Tibial nerve (tissue), 4 donors: ENCODE data around the gene STOX2. TPM values are rescaled to one million over a fixed set of nuclear protein-coding genes. Genes with fewer than 3 reads are reported as not detected.

ENCODE experiments used
- DNase-seq, 2 donors: peaks; one replicate each; pipeline ENCODE4 v3.0.0-alpha.2; 2019; ENCODE audit warnings: low spot score in 2 of 2
- H3K27ac ChIP-seq, 4 donors: fragments of 200-600 bp; sonication (generic) in 3 of 4; one replicate each; pipeline ENCODE4 v1.5.1; 2017 to 2019; ENCODE audit warnings: mild to moderate bottlenecking in 1 of 4
- H3K27me3 ChIP-seq, 2 donors: fragments of 200-600 bp; sonication (generic) in 1 of 2; one replicate each; pipeline versions ENCODE4 v1.5.1 to v1.6.0; 2017 to 2019
- H3K36me3 ChIP-seq, 3 donors: fragments of 200-600 bp; sonication (generic); one replicate each; pipeline ENCODE4 v1.5.1; 2018 to 2019
- H3K4me1 ChIP-seq, 4 donors: fragments of 200-600 bp; sonication (generic) in 3 of 4; one replicate each; pipeline ENCODE4 v1.5.1; 2017 to 2019
- H3K4me3 ChIP-seq, 4 donors: fragments of 200-600 bp; sonication (generic) in 3 of 4; one replicate each; pipeline ENCODE4 v1.5.1; 2017 to 2019; ENCODE audit warnings: mild to moderate bottlenecking in 1 of 4, moderate library complexity in 1 of 4
- H3K9me3 ChIP-seq, 4 donors: fragments of 200-600 bp; sonication (generic) in 3 of 4; one replicate each; pipeline ENCODE4 v1.5.1; 2017 to 2019
- CTCF ChIP-seq, 5 experiments: fragments of 200-600 bp in 3 of 5; fragments of 450-650 bp in 2 of 5; sonication (generic) in 3 of 5; IDR thresholded peaks; one replicate each; pipeline ENCODE4 v1.5.1; 2016 to 2019; ENCODE audit warnings: antibody characterized with exemption in 5 of 5, mild to moderate bottlenecking in 3 of 5, moderate library complexity in 2 of 5
- EP300 ChIP-seq, 2 donors: sonication (generic); formaldehyde crosslinking; IDR thresholded peaks; one replicate each; pipeline ENCODE4 v1.6.1; 2017; ENCODE audit warnings: antibody characterized with exemption in 2 of 2, mild to moderate bottlenecking in 1 of 2
- POLR2A ChIP-seq, 2 donors: fragments of 450-650 bp; IDR thresholded peaks; one replicate each; pipeline ENCODE4 v1.6.1; 2017; ENCODE audit warnings: antibody characterized with exemption in 2 of 2, mild to moderate bottlenecking in 2 of 2, moderate library complexity in 2 of 2
- WGBS, 2 donors: methylation state at CpG; one replicate each; pipeline ENCODE4 v1.1.5; 2018; 5-methylcytosine and 5-hydroxymethylcytosine counted together
- total RNA-seq, 4 donors: library from RNA; depleted of rRNA; stranded (reverse); fragments of >200 nt; gene quantifications; one replicate each; pipeline ENCODE4 v1.1.0, GENCODE V29; 2016

Gene STOX2
- total RNA-seq, 4 donors from 2014 or later = 11.9 to 28.6 (median 17.9) TPM

- TF ChIP-seq POLR2A (IDR thresholded peaks at IDR 0.05) (no peak), EP300 (IDR thresholded peaks at IDR 0.05) (no peak), CTCF (IDR thresholded peaks at IDR 0.05) (no peak)
- DNase-seq = no peak
- WGBS, 2 donors = 53 to 61% methylated on average over 4 of the region's 4 CpGs
- no peak overlapping the region for H3K4me3 ChIP-seq
- no peaks in the 10 kb centered on the region for H3K9me3 ChIP-seq
- no peaks in the 10 kb centered on the region for H3K27me3 ChIP-seq
- no peak overlapping the region for H3K27ac ChIP-seq
- peaks cover 0 to 28% (median 6%) of the 10 kb centered on the region in 4 donors for H3K4me1 ChIP-seq
- H3K36me3 ChIP-seq = no peaks in the 10 kb centered on the region
These were observed 26.7 kb upstream of the STOX2 start for GRCh38 chr4:183878251-183878970.

- 80 to 83% methylated on average over 7 of the region's 7 CpGs for WGBS, 2 donors
These were observed 19.8 kb upstream of the STOX2 start for GRCh38 chr4:183885205-183885720.

GRCh38 chr4:183887351-183887750, 17.8 kb upstream of the STOX2 start:
- Histone ChIP-seq H3K4me3 (no peak overlapping the region), H3K36me3 (no peaks in the 10 kb centered on the region), H3K4me1 (peaks cover 0 to 7% (median 0%) of the 10 kb centered on the region in 4 donors), H3K27me3 (no peaks in the 10 kb centered on the region), H3K27ac (no peak overlapping the region), H3K9me3 (no peaks in the 10 kb centered on the region)
- no peak for TF ChIP-seq EP300 (IDR thresholded peaks at IDR 0.05)
- no peak for TF ChIP-seq CTCF (IDR thresholded peaks at IDR 0.05)
- no peak for TF ChIP-seq POLR2A (IDR thresholded peaks at IDR 0.05)
- WGBS, 2 donors = 89 to 90% methylated on average over 4 of the region's 4 CpGs
- no peak for DNase-seq

More at GRCh38 chr4:183885205-183885720, 19.8 kb upstream of the STOX2 start:
- no peak overlapping the region for H3K27ac ChIP-seq
- H3K9me3 ChIP-seq = no peaks in the 10 kb centered on the region
- TF ChIP-seq CTCF (IDR thresholded peaks at IDR 0.05) (no peak), EP300 (IDR thresholded peaks at IDR 0.05) (no peak)
- no peaks in the 10 kb centered on the region for H3K27me3 ChIP-seq
- DNase-seq = no peak
- peaks cover 0 to 7% (median 0%) of the 10 kb centered on the region in 4 donors for H3K4me1 ChIP-seq
- no peaks in the 10 kb centered on the region for H3K36me3 ChIP-seq
- H3K4me3 ChIP-seq = no peak overlapping the region

GRCh38 chr4:183888564-183888963, 16.5 kb upstream of the STOX2 start:
- H3K27me3 ChIP-seq = no peaks in the 10 kb centered on the region
- WGBS, 2 donors = 72 to 78% methylated on average over 5 of the region's 5 CpGs
- no peak overlapping the region for H3K27ac ChIP-seq
- TF ChIP-seq POLR2A (IDR thresholded peaks at IDR 0.05) (no peak), CTCF (IDR thresholded peaks at IDR 0.05) (no peak), EP300 (IDR thresholded peaks at IDR 0.05) (no peak)
- H3K4me1 ChIP-seq = peaks cover 0 to 7% (median 0%) of the 10 kb centered on the region in 4 donors
- no peak for DNase-seq
- no peaks in the 10 kb centered on the region for H3K9me3 ChIP-seq
- H3K36me3 ChIP-seq = no peaks in the 10 kb centered on the region
- H3K4me3 ChIP-seq = no peak overlapping the region

- no peak overlapping the region for H3K4me3 ChIP-seq
- no peaks in the 10 kb centered on the region for H3K36me3 ChIP-seq
- 78 to 82% methylated on average over 5 of the region's 5 CpGs for WGBS, 2 donors
- no peaks in the 10 kb centered on the region for H3K27me3 ChIP-seq
- peaks cover 0 to 7% (median 0%) of the 10 kb centered on the region in 4 donors for H3K4me1 ChIP-seq
- no peak overlapping the region for H3K27ac ChIP-seq
- TF ChIP-seq POLR2A (IDR thresholded peaks at IDR 0.05) (no peak), CTCF (IDR thresholded peaks at IDR 0.05) (no peak), EP300 (IDR thresholded peaks at IDR 0.05) (no peak)
- H3K9me3 ChIP-seq = no peaks in the 10 kb centered on the region
- DNase-seq = no peak
These were observed 15.9 kb upstream of the STOX2 start for GRCh38 chr4:183889190-183889589.
